ENCODE results near the gene C17orf75. TPM values are rescaled to one million over a fixed set of nuclear protein-coding genes. Genes with fewer than 3 reads are reported as not detected.
A peak's percentile ranks its signal among the peaks of the same experiment; 100 is the strongest.

Gene C17orf75
- total and polyA plus RNA-seq, 2 experiments from 2014 or later, result 11.1 to 14.7 TPM

DNA sequence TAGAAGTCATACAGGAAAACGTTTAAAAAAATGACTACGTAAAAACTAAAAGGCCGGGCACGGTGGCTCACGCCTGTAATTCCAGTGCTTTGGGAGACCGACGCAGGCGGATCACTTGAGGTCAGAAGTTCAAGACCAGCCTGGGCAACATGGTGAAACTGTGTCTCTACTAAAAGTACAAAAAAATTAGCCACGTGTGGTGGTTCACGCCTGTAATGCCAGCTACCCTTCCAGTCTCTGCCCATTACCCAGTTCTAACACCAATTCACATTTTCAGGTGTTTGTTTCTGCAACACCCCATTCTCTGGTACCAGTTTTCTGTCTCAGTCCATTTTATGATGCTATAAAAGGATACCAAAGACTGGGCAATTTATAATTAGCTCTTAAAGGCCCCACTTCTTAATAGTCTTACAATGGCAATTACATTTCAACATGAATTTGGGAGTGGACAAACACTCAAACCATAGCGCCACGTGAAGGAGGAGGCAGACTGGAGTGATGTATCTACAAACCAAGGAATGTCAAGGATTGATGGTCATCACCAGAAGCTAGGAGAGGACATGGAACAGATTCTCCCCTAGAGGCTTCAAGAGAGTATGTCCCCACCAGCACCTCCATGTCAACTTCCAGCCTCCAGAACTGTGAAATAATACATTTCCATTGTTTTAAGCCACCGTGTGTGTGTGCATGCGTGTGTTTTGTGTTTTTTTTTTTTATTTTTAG lies 791 bp upstream of the C17orf75 start:
- 66 to 73% methylated on average over 14 of the region's 14 CpGs for WGBS, 2 experiments (ENCODE audit: low coverage in 1 of 2, low lambda C conversion rate in 2 of 2, missing lambda C conversion rate in 2 of 2)
- no peak for TF ChIP-seq EZH2 (IDR thresholded peaks at IDR 0.05; ENCODE audit: insufficient read depth, poor library complexity, severe bottlenecking)
- TF ChIP-seq EZH2phosphoT487 (IDR thresholded peaks at IDR 0.05; ENCODE audit: insufficient read depth, low read depth), result no peak
- in situ Hi-C loops (cut with MboI), result no loop called here
- H3F3A ChIP-seq (ENCODE audit: insufficient read depth), result no peaks in the 10 kb centered on the region
- no peak for DNase-seq
- H3K27ac ChIP-seq, result no peak overlapping the region
- no peaks in the 10 kb centered on the region for H3K9me2 ChIP-seq (ENCODE audit: insufficient read depth)
- no peaks in the 10 kb centered on the region for H3K27me3 ChIP-seq (replicated peaks; ENCODE audit: insufficient read depth)
- peak overlapping the region; percentile 100 for H2AFZ ChIP-seq
- H3K36me3 ChIP-seq (ENCODE audit: low read depth), result peaks cover 16% of the 10 kb centered on the region
- peaks cover 10% of the 10 kb centered on the region; the same call in 1 of the 2 replicates for H3K4me1 ChIP-seq (ENCODE audit: insufficient read depth)
- H3K9ac ChIP-seq, result peak overlapping the region; percentile 87
- H3K9me3 ChIP-seq (ENCODE audit: low read depth), result no peaks in the 10 kb centered on the region
- peak overlapping the region; percentile 81 for H3K4me3 ChIP-seq
- 0 out of 2 replicates have a peak, but pooled peaks cover 4% of the 10 kb centered on the region for H3K79me2 ChIP-seq (ENCODE audit: insufficient read depth)
- H4K20me1 ChIP-seq (ENCODE audit: insufficient read depth), result no peaks in the 10 kb centered on the region
- peak overlapping the region; percentile 91 for H3K4me2 ChIP-seq (ENCODE audit: unreplicated experiment)

DNA sequence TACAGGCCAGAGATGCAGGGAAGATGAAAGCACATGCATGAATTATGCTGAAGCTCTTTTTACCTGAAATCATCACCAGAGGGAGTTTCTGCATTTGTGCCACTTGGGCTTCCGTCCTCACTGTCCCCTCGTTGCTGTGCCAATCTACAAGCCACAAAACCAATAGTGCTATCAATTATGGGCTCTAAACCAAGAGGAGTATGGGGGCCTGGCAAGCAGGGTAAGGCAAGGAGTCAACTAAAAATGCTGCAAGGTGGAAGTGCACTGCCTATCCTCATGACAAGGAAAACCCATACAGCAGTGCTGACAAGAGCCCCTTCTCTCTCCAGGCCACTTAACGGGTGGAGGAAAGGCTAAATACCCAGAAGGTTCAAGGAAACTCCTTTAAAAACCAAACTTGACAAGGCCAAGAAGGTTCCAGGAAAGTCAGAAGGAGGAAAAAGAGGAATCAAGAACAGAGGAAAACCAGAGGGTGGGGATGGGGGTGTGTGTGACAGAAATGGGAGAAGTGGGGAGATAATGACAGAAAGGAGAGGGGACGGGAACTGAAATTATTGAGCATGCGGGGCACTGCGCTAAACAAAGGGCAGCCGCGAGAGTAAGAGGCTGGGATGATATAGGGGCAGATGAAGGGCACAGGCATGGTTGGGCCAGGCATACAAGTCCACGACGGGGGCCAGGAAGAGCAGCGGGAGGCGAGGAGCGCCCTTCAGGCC lies 674 bp downstream of the C17orf75 start:
- Histone ChIP-seq H2AFZ (peak overlapping the region; percentile 100), H3K4me1 (ENCODE audit: insufficient read depth) (peaks cover 11% of the 10 kb centered on the region; the same call in 1 of the 2 replicates), H3K4me2 (ENCODE audit: unreplicated experiment) (peak overlapping the region; percentile 91), H3K9me2 (ENCODE audit: insufficient read depth) (no peaks in the 10 kb centered on the region), H3K9ac (peak overlapping the region; percentile 87), H3K36me3 (ENCODE audit: low read depth) (peaks cover 16% of the 10 kb centered on the region), H3F3A (ENCODE audit: insufficient read depth) (peaks cover 7% of the 10 kb centered on the region; the same call in 1 of the 2 replicates), H3K4me3 (peak overlapping the region; percentile 81), H3K27ac (no peak overlapping the region), H3K27me3 (replicated peaks; ENCODE audit: insufficient read depth) (no peaks in the 10 kb centered on the region), H3K9me3 (ENCODE audit: low read depth) (no peaks in the 10 kb centered on the region), H3K79me2 (ENCODE audit: insufficient read depth) (0 out of 2 replicates have a peak, but pooled peaks cover 4% of the 10 kb centered on the region), H4K20me1 (ENCODE audit: insufficient read depth) (no peaks in the 10 kb centered on the region)
- in situ Hi-C loops (cut with MboI), result no loop called here
- WGBS, 2 experiments (ENCODE audit: low coverage in 1 of 2, low lambda C conversion rate in 2 of 2, missing lambda C conversion rate in 2 of 2), result 12 to 15% methylated on average over 5 to 13 of the region's 13 CpGs
- TF ChIP-seq EZH2phosphoT487 (IDR thresholded peaks at IDR 0.05; ENCODE audit: insufficient read depth, low read depth) (no peak), EZH2 (IDR thresholded peaks at IDR 0.05; ENCODE audit: insufficient read depth, poor library complexity, severe bottlenecking) (no peak)
- DNase-seq, result peak; percentile 49

GRCh38 chr17:32335687-32336086 lies 6.3 kb downstream of the C17orf75 start:
- Histone ChIP-seq H3F3A (ENCODE audit: insufficient read depth) (peaks cover 32% of the 10 kb centered on the region; the same call in 1 of the 2 replicates), H3K9me2 (ENCODE audit: insufficient read depth) (no peaks in the 10 kb centered on the region), H3K27ac (0 out of 2 replicates have a peak overlapping the region, but pooled peaks have one; percentile 14), H3K27me3 (replicated peaks; ENCODE audit: insufficient read depth) (no peaks in the 10 kb centered on the region), H3K79me2 (ENCODE audit: insufficient read depth) (no peaks in the 10 kb centered on the region), H3K9ac (no peak overlapping the region), H3K36me3 (ENCODE audit: low read depth) (peaks cover 21% of the 10 kb centered on the region), H3K9me3 (ENCODE audit: low read depth) (no peaks in the 10 kb centered on the region), H4K20me1 (ENCODE audit: insufficient read depth) (no peaks in the 10 kb centered on the region), H3K4me3 (no peak overlapping the region), H2AFZ (no peak overlapping the region), H3K4me1 (ENCODE audit: insufficient read depth) (peaks cover 22% of the 10 kb centered on the region), H3K4me2 (ENCODE audit: unreplicated experiment) (peak overlapping the region; percentile 24)
- TF ChIP-seq EZH2 (IDR thresholded peaks at IDR 0.05; ENCODE audit: insufficient read depth, poor library complexity, severe bottlenecking) (no peak), EZH2phosphoT487 (IDR thresholded peaks at IDR 0.05; ENCODE audit: insufficient read depth, low read depth) (no peak)
- DNase-seq, result peak; percentile 77
- in situ Hi-C loops (cut with MboI), result no loop called here
- 42 to 47% methylated on average over 4 of the region's 4 CpGs for WGBS, 2 experiments (ENCODE audit: low coverage in 1 of 2, low lambda C conversion rate in 2 of 2, missing lambda C conversion rate in 2 of 2)

DNA sequence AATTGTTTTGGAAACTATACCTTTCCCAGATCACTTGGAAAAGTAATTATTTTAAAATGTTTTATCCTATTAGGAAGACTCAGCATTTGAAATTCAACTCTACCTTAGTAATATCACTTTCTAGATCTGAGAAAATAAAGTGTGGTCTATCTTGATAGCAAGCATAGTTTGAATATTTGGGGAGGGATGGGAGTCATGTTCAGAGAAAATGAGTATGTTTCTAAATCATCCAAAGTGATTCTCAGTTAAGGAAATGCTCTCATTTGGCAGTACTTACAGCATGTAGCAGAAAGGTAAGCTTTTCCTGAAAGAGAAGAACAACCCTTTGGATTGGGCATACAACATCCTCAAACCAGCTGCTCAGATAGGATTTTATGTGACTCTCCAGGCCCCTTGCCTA lies 6.9 kb downstream of the C17orf75 start:
- H3K9me2 ChIP-seq (ENCODE audit: insufficient read depth), result no peaks in the 10 kb centered on the region
- no peaks in the 10 kb centered on the region for H3K27me3 ChIP-seq (replicated peaks; ENCODE audit: insufficient read depth)
- no peak overlapping the region for H3K27ac ChIP-seq
- no peak overlapping the region for H3K4me2 ChIP-seq (ENCODE audit: unreplicated experiment)
- no peaks in the 10 kb centered on the region for H4K20me1 ChIP-seq (ENCODE audit: insufficient read depth)
- H3K4me1 ChIP-seq (ENCODE audit: insufficient read depth), result peaks cover 22% of the 10 kb centered on the region
- H2AFZ ChIP-seq, result no peak overlapping the region
- no peaks in the 10 kb centered on the region for H3K79me2 ChIP-seq (ENCODE audit: insufficient read depth)
- no peak overlapping the region for H3K9ac ChIP-seq
- H3K4me3 ChIP-seq, result no peak overlapping the region
- in situ Hi-C loops (cut with MboI), result no loop called here
- DNase-seq, result no peak
- TF ChIP-seq EZH2phosphoT487 (IDR thresholded peaks at IDR 0.05; ENCODE audit: insufficient read depth, low read depth) (no peak), EZH2 (IDR thresholded peaks at IDR 0.05; ENCODE audit: insufficient read depth, poor library complexity, severe bottlenecking) (no peak)
- peaks cover 21% of the 10 kb centered on the region for H3K36me3 ChIP-seq (ENCODE audit: low read depth)
- H3K9me3 ChIP-seq (ENCODE audit: low read depth), result no peaks in the 10 kb centered on the region
- peaks cover 32% of the 10 kb centered on the region; the same call in 1 of the 2 replicates for H3F3A ChIP-seq (ENCODE audit: insufficient read depth)
